OCI-M2 (cell line): ENCODE measurements around the gene ALOXE3.
A peak's percentile ranks its signal among the peaks of the same experiment; 100 is the strongest.
"Not testable (repeated sequence)": the region's sequence is repeated elsewhere in the genome, so short reads cannot be mapped to it uniquely, and the experiment has no call there.

Source experiments
- DNase-seq: peaks from one replicate; lab custom pipeline; 2025; ENCODE audit not compliant: unreplicated experiment; lab: John Stamatoyannopoulos, UW

Gene ALOXE3

DNA sequence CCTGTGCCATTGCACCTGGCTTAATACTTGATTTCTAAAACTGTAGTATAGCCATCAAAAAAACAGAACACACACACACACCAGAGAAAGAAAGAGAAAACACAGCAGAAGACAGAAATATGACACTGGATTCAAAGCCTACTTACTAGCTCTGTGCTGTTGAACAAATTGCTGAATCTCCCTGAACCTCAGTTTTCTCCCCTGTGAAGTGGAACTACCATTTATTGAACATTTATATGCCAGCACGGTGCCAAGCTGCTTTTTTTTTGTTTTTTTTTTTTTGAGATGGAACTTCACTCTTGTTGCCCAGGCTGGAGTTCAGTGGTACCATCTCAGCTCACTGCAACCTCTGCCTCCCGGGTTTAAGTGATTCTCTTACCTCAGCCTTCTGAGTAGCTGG is 17.6 kb downstream of the ALOXE3 start:
- DNase-seq = no peak

DNA sequence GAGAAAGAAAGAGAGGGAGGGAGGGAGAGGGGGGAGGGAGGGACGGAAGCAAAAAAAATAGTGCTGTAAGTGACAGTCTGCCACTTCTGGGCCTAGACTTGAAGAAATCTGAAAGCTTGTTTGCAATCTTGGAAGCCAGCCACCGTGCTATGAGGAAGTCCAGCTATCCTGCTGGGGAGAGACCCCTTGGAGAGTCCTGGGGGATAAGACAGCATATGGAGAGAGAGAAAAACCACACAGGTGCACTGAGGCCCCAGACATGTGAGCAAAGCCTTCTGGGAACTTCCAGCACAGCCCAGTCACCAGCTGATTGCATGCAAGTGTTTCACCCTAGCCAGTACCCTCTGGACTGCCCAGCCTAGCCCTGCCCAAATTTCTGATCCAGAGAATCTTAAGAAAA is 18.2 kb downstream of the ALOXE3 start:
- no peak for DNase-seq

DNA sequence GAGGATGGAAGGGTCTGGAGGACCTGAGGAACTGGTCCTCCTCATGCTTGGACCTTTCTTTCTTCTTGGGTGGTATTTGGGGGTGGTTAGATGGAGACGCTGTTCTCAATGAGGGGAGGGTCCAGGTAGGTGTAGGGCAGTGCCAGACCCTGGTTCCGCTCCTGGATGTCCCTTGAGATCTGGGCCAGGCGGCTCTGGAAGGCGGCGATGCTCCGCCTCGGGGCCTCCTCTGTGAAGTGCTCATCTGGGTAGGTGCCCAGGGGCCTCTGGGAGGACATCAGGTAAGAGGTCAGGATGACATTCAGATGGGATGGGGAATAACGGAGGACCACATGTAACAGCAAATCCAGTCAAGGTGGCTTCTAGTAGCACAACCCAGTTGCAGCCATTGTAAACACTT is 21.8 kb downstream of the ALOXE3 start:
- DNase-seq = no peak

DNA sequence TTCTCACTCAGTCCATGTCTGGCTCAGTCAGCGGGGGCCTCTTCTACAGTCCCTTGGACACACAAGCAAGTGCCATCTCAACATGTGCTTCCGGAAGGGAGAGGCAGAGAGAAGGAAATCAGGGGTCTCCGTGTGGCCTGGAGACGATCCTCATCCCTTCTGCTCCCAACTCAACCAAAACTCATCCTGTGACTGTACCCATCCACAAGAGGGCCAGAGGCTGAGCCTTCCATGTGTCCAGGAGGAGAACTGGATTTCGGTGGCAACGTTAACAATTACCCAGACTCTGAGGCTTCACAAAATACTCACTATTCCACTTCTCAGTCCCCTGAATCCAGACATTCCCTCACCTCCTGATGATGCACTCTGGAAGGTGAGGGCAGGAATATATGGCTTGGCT is 23.0 kb downstream of the ALOXE3 start:
- no peak for DNase-seq

DNA sequence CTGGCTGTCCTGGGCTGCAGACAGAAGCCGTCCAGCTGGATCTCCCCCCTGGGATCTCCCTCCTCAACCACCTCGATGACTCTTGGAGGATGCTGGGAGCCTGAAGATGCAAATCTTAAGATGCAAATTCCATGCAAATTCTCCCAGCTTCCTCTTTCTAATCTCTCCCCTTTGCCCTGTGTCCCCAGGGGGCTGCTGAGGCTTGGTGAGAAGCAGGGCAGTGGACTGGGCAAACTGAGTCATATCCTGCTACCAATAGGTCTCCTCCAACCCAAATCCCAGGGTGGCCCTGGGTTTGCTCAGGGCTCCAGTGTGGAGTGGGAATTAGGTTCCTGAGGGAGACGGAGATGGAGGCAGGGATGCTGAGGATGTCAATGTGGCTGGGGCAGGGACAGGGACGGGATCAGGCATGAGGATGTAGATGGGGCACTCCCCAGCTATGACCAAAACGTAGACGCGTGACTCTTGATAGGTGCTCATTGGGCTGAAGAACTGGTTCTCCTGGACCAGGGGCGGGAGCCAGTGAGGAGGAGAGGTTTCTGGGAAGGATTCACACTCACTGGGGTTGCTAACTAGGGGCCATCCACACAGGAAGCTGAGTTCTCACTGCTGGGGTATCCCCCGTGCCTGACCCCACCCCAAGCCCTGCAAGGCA is 27.2 kb downstream of the ALOXE3 start:
- no peak for DNase-seq

DNA sequence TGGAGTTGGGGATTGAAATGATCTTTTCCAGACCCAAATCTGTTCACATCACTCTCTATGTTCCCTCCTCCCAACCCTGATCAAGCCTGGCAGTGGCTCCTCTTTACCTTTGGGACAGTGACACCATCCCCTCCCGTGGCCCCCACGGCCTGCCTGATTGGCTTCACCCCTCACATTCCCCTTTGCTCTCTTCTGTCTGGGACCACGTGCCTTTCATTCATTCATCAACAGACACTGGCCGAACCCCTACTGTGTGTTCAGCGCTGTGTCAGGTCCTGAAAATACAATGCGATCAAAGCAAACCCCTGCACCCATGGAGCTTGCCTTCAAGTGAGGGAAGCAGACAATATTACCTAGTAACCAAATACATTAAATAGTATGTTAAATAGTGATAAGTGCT is 28.6 kb downstream of the ALOXE3 start:
- DNase-seq = no peak

DNA sequence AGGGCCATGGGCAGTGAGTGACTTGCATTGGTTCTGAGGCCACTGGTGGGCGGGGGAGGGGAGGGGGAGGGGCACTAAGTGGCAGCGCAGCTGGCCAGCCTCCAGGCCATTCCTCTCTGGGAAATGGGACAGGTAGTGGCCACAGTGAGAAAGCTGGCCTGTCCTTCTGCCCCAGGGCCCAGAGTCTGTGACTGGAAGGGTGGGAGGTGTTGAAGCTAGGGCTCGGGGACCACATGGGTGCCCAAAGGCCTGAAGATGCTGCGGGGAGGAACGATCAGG is 30.4 kb downstream of the ALOXE3 start:
- DNase-seq = no peak

DNA sequence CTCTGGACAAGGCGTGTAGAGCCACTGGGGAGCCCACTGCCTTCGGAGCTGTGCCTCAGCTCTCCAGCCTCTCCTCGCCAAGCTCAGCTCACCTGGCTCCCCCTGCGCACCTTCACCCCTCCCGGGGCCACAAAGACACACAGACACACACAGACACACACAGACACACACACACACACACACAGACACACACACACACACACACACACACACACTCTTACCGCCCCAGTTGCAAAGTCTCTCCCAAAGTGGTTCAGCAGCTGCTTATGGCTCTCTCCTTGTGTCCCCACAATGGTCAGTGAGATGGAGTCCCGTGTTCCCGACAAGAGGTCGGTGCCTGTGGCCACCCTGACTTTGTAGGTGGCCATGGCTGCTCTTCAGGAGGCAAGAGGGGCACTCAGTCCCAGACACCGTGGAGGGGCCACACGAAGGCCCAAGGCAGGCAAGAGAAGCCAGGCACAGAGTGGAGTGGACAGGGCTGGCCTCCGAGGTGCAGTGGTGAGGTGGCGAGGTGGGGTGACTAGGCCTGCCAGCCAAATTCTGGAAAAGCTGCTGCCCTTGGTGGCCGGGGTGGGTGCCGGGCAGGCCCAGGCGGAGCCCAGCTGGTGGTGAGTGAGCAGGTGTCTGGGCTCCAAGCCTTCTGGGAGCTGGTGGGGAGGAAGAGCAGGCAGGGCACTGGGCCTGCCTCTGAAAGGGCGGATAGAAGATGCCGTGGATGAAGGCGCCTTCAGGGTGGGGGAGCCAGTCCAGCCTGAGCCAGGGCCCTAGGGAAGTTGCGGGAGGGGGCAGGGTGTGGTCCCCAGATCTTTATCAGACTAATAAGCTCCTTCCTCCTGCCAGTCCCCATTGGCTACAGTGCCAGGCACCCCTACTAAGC is 31.0 kb downstream of the ALOXE3 start, which contains the start of gene ALOX12B:
ALOX12B (minus strand) TSS at position 642 of the 877 bp plus-strand sequence; CDS start at position 368, 274 bp downstream.
- DNase-seq = no peak

DNA sequence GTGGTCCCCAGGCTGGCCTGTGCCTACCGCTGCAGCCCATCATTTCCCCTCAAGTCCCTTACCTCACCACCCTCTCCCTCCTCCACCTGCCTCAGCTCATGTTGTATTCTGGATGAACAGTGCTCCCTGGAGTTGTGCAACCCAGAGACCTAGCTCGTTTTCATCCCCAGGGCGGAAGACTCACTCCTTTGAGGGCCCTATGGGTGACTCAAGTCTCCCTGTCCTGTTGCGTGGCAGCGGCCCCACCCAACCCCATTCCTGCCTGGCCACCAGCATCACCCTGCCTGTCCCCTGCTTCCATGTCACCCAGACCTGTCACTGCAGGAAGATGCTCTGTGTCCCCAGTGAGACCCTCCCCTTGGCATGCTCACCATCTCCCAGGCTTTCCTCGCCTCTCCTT is 34.1 kb downstream of the ALOXE3 start:
- no peak for DNase-seq

DNA sequence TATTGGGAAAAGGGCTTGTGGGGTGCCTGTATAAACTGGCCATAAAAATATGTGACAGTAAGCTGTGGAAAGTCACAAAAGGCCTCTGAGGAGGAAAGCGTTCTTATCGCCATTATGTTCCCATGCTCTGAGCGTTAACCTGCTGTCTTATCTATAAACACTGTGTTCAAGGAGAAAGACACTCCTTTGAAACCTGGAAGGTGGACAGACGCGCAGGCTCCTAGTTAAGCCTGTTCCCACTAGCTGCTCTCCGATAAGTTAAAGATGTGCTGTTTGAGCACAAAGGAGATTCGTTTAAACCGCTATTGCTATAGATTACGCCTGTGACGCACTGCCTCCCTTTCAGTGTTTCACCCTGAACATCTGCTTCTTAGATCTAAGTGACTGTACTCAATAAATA is 36.0 kb downstream of the ALOXE3 start:
- no peak for DNase-seq

DNA sequence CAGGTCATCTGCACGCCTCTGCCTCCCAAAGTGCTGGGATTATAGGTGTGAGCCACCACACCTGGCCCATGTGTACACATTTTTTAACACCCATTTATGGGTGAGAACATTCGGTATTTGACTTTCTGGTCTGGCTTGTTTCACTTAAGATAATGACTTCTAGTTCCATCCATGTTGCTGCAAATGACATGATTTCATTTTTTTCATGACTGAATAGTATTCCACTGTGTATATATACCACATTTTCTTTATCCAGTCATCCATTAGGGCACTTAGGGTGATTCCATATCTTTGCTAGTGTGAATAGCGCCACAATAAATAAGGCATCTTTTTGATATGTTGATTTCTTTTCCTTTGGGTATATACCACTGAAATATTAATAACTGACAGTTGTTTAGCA is 36.4 kb downstream of the ALOXE3 start:
- no peak for DNase-seq

DNA sequence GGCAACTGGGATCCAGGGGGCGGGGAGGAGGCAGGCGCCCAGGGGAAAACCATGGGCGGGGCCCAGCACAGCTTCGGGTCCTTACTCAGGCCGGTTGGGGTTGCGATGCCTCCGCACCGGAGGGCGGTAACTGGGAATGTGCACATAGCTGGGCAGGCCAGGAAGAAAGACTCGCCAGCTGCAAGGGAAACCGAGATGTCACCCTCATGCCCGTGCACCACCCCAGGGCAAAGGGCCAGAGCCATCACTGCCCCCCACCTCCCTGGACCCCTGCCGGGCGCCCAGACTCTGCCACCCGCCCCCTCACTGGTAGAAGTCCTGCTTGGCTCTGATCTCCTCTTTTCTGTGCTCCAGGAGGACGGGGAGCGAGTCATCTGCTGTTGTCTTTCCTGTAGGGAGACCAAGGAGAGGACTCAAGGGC is 37.5 kb downstream of the ALOXE3 start:
- no peak for DNase-seq

DNA sequence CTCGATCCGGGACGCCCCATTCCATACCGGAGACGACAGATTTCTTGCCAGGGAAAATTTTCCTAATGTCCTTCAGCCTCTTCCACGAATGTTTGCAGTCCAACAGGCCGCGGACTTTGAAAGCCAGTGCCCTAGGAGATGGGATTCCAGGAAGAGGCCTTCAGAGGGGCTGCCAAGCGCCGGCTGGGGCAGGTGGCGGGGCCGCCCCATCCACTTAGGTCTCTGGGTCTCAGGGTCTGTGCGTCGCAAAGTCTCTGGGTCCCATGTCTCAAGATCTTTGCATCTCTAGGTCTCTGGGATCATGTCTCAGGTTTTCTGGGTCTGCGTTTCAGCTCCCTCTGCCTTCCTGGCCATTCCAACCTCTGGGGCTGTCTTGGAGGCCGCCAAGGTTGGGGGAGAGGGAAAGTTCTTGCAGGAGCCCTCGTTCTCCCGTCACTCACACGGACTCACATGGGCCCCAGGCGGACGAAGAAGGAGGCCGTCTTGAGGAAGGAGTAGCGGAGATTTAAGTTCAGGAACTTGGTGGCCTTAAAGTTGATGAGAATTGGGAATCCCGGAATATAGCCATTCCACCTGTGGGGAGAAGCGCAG is 38.0 kb downstream of the ALOXE3 start:
- no peak for DNase-seq

DNA sequence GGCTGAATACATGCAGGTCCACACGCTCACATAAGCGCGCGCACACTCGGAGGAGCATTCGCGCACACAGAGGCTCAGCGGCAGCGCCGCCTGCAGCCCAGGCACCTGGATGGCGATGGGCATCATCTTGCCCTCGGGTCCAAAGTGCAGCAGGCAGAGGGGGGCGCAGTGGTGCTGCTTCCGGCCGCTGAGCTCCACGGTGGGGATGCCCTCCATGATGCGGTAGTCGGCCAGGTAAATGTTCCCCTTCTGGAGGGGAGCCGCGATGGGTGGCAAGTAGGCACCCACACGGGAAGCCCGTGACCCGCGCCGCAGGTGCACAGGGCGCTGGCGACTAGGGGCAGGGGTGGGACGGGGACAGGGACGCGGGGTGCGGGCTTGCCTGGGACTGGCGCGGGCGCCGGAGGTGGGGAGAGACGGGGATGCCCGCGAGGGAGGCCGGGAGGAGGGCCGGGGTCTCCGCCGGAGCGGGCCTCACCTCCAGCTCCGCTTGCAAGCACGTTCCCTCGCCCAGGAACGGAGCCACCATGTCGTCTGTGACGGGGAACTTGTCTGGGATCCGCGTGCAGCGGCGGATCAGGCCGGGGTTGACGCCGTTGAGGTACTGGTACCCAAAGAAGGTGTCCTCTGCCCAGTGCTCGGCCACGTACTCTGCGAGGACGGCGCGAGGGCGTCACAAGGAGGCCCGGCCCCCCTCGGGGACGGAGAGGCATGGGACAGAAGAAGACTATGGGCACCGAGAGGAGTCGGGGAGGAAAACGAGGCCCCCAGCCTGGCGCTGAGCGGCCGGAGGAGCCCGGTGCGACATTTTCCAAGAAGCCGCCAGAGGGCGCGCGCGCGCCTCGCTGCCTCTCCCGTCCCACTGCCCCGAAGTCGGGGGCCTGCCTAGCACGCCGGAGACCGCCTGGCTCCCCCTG is 38.8 kb downstream of the ALOXE3 start:
- peak; percentile 15 for DNase-seq

DNA sequence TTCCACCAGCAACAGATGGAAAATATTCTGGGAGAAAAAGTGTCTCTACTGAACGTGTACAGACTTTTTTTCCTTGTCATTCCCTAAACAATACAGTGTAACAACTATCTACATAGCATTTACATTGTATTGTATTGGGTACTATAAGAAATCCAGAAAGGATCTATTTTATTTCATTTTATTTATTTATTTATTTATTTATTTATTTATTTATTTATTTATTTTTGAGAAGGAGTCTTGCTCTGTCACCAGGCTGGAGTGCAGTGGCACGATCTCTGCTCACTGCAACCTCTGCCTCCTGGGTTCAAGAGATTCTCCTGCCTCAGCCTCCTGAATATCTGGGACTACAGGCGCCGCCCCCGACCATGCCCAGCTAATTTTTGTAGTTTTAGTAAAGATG is 40.4 kb downstream of the ALOXE3 start:
- not testable (repeated sequence) for DNase-seq

DNA sequence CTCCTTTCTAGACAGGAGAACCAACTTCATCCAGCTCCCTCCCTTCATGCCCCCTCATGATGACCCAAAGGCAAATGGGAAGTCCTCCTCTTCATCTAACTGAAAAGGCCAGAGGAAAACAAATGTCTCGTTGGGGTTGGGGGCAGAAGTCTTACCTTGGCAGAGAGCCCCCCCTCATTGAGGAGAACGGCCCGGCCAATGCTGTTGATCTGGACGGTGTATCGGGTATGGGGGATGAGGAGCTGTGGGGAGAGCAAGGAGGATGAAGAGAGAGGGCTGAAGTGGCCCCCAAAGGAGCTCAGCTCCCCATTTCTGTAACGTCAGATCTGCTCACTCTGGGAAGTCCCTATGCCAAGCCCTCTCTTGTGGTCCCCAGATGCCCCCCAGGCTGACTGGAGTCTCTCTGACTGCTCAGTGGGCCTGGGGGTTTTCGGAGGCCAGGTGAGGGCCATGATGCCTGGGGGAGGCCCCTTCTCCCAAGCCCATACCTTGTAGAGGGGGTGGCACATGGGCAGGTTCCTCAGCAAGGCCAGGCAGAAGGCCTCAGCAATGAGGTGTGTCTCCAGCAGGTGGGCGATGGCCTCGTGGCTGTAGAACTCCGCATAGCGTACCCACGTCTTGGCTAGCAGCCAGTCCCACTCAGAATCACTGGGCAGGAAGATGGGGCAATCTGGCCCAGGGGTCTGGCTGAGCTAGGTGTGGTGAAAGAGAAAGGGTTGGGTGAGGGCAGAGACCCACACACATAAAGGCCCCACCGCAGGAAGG is 41.6 kb downstream of the ALOXE3 start:
- no peak for DNase-seq

DNA sequence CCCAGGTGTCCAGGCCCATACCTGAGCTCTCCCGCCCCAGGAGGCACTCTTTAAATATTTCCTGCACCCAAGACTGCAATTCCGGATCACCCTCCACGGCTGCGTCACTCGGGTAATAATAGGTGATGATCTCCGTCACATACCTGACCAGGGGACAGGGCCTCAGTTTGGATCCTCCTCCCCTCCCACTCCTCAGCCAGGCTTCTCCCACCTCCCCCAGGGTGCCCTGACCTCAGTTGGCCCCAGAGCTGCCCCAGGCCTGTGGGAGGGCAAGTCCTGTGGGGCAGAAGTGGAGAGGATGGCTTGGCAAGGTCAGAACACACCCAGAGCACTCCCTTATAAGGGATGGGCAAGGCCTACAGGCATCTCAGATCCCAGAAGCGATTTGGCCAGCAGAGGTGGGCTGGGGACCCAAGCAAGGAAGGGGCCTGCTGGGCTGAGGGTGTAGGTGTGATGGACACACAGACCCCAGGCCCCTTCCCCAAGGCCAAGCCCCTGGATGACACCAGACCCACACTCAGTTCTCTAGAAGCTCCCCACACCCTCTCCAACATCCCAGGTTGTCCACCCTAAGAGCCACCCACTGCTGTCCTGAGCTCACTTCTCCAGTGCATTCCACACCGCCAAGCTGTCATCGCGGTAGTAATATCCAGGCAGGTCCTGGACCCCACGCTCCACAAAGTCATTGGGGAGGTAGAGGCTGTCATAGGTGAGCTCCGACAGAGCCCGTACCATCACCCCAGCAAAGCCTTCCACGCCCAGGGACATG is 42.6 kb downstream of the ALOXE3 start:
- DNase-seq = no peak

DNA sequence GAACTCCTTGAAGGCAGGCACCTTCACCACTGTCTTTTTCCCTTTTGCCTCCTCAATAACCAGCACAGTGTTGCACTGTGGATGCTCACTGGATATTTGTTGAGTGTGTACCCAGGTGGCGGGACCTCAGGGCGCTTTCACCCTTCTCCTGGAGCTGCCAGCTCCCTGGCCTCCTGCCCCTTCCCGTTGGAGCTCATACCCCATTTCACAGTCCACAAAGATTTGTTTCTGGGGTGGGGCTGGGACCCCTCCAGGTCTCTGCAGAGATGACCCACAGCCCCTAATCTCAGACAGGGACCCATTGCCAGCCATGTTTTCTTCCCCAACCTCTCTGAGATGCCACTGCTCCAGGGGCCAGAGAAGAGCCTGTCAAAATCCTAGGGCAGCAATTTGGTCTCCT is 43.2 kb downstream of the ALOXE3 start:
- DNase-seq = no peak

DNA sequence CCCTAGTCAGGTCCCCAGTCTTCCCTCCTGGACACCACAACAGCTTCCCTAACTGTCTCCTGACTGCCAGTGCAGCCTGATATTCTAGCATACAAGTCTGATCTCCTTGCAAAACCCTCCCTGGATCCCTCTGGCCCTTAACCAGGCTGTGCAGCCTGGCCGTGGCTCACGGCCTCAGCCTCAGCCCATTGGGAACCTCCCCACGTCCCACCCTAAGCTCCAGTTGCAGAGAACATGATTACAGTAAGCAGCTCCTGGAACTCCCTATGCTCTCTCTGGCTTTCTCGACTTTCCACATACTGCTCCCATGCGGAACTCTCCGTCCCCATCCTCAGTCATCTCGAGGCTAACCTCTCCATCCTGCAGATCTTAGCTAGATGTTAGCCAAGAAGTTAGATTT is 43.8 kb downstream of the ALOXE3 start:
- DNase-seq = no peak
